K562 (cell line): ENCODE measurements around the gene SPECC1L. TPM values are rescaled to one million over a fixed set of nuclear protein-coding genes. Genes with fewer than 3 reads are reported as not detected.

Experiments
- ATAC-seq: fragments of 200-7000 bp; cut with Tn5 transposase; 3 replicates; pipeline ENCODE4 v1.9.1; 2020; ENCODE audit warnings: moderate library complexity
- BruUV-seq: library from RNA; stranded (reverse); fragments of 400-500 nt; replicated peaks from 2 replicates; lab custom pipeline; 2021; lab: Mats Ljungman, UMichigan
- CTCF ChIA-PET: fragments of 300-600 bp; formaldehyde crosslinking; extraction: SDS; loops from one replicate; lab custom pipeline; 2021; ENCODE audit warnings: low intra/inter-chr PET ratio; lab: Yijun Ruan, JAX
- POLR2A ChIA-PET: fragments of 300-600, 350-650 bp; sonication (Branson Sonifier 250); formaldehyde crosslinking; extraction: SDS; loops from one replicate; lab custom pipeline; 2021; ENCODE audit warnings: antibody characterized with exemption, inconsistent platforms; lab: Yijun Ruan, JAX
- DNase-seq, 4 experiments: peaks; one replicate each; pipeline versions ENCODE4 v3.0.0 to v3.0.0-alpha.2; 2011 to 2018; ENCODE audit warnings: low spot score in 3 of 4, mixed read lengths in 3 of 4; ENCODE audit errors: extremely low read depth in 1 of 4
- FAIRE-seq: peaks from 2 replicates; lab custom pipeline; 2011; peaks lifted over from hg19 to GRCh38; lab: Jason Lieb, UNC
- H2AFZ ChIP-seq: 2 replicates; pipeline ENCODE4 v1.6.0; 2011; ENCODE audit warnings: low read depth, low read length, control low read depth, inconsistent platforms
- H3K27ac ChIP-seq: fragments of 200-600 bp; 3 replicates; pipeline ENCODE4 v1.8.0; 2011; ENCODE audit warnings: low read depth, mild to moderate bottlenecking, control low read depth, inconsistent platforms, low read length, moderate library complexity, mixed read lengths; ENCODE audit errors: extremely low read depth
- H3K27me3 ChIP-seq, 2 experiments: fragments of 300-600 bp in 1 of 2; 2 replicates in 1 of 2; 3 replicates in 1 of 2; pipeline versions ENCODE4 v1.6.0 to v1.8.0; 2011; ENCODE audit warnings: inconsistent platforms in 2 of 2, low read length in 2 of 2, mild to moderate bottlenecking in 1 of 2, mixed read lengths in 1 of 2, moderate library complexity in 1 of 2; ENCODE audit not compliant: control insufficient read depth in 2 of 2, insufficient read depth in 2 of 2
- H3K36me3 ChIP-seq: fragments of 300-600 bp; 3 replicates; pipeline ENCODE4 v1.8.0; 2011; ENCODE audit warnings: mild to moderate bottlenecking, low read length, inconsistent platforms; ENCODE audit not compliant: control insufficient read depth, insufficient read depth
- H3K4me1 ChIP-seq, 2 experiments: fragments of 200-600 bp in 1 of 2; replicated peaks in 1 of 2; 2 replicates in 1 of 2; 3 replicates in 1 of 2; pipeline versions ENCODE4 v1.5.1 to v1.8.0; 2011; ENCODE audit warnings: inconsistent platforms in 2 of 2, low read length in 2 of 2, mild to moderate bottlenecking in 1 of 2, mixed read lengths in 1 of 2, moderate library complexity in 1 of 2; ENCODE audit not compliant: control insufficient read depth in 2 of 2, insufficient read depth in 2 of 2
- H3K4me2 ChIP-seq: 2 replicates; pipeline ENCODE4 v1.6.1; 2011; ENCODE audit warnings: low read length, control low read depth, inconsistent platforms, mixed read lengths; ENCODE audit not compliant: insufficient read depth
- H3K4me3 ChIP-seq: fragments of 200-600 bp; sonication (generic), shearing (Covaris generic); 2 replicates; pipeline ENCODE4 v1.5.1; 2016; ENCODE audit warnings: control low read depth, inconsistent platforms
- H3K79me2 ChIP-seq: fragments of 200-600 bp; 3 replicates; pipeline ENCODE4 v1.8.0; 2011; ENCODE audit warnings: low read length, inconsistent platforms; ENCODE audit not compliant: control insufficient read depth, insufficient read depth
- H3K9ac ChIP-seq, 2 experiments: 2 replicates each; pipeline versions ENCODE4 v1.6.0 to v1.6.1; 2011; ENCODE audit warnings: low read depth in 2 of 2, low read length in 2 of 2, control low read depth in 1 of 2, inconsistent platforms in 1 of 2, mild to moderate bottlenecking in 1 of 2, mixed read lengths in 1 of 2; ENCODE audit not compliant: insufficient read depth in 1 of 2
- H3K9me1 ChIP-seq: one replicate; pipeline ENCODE4 v1.6.0; 2011; ENCODE audit warnings: inconsistent platforms, mild to moderate bottlenecking, low read length, moderate library complexity; ENCODE audit not compliant: control insufficient read depth, insufficient read depth
- H3K9me3 ChIP-seq: replicated peaks from 2 replicates; pipeline ENCODE4 v1.5.1; 2011; ENCODE audit warnings: low read depth, low read length, inconsistent platforms; ENCODE audit not compliant: control insufficient read depth, insufficient read depth
- H4K20me1 ChIP-seq: replicated peaks from 2 replicates; pipeline ENCODE4 v1.6.1; 2011; ENCODE audit warnings: low read length, inconsistent platforms, mixed read lengths; ENCODE audit not compliant: control insufficient read depth, insufficient read depth
- CHD2 ChIP-seq: IDR thresholded peaks from 2 replicates; pipeline ENCODE4 v1.6.1; 2011; ENCODE audit warnings: low read depth, low read length
- HDAC6 ChIP-seq: IDR thresholded peaks from 2 replicates; pipeline ENCODE4 v1.6.1; 2012; ENCODE audit warnings: low read depth, mild to moderate bottlenecking, control low read depth, inconsistent platforms, low read length, moderate library complexity
- NFIX ChIP-seq: fragments of 250-450 bp; sonication (Bioruptor Pico); IDR thresholded peaks from 2 replicates; pipeline ENCODE4 v1.4.0; 2020; ENCODE audit warnings: low read depth, mild to moderate bottlenecking, moderate library complexity
- POLR2AphosphoS2 ChIP-seq: IDR thresholded peaks from 2 replicates; pipeline ENCODE4 v1.6.1; 2012; ENCODE audit warnings: low read length, improper control_type of control experiment
- SAP30 ChIP-seq: fragments of 200-600 bp; sonication (generic); IDR thresholded peaks from 2 replicates; pipeline ENCODE4 v1.6.1; 2012; ENCODE audit warnings: borderline replicate concordance, low read depth, mild to moderate bottlenecking, moderate library complexity, low read length, control low read depth, inconsistent platforms; ENCODE audit not compliant: insufficient read depth, poor library complexity, severe bottlenecking
- ZBTB12 ChIP-seq: fragments of 250-450 bp; sonication (Bioruptor Pico); IDR thresholded peaks from 2 replicates; pipeline ENCODE4 v1.4.0; 2020
- ZC3H8 ChIP-seq: fragments of 450-650 bp; IDR thresholded peaks from 2 replicates; pipeline ENCODE4 v1.6.1; 2017
- ZFP91 ChIP-seq: sonication (generic); formaldehyde crosslinking; IDR thresholded peaks from 2 replicates; pipeline ENCODE4 v1.8.0; 2022; ENCODE audit warnings: mild to moderate bottlenecking, missing genetic modification reagents
- WGBS: fragments of 100-300 bp; shearing (Covaris generic); methylation state at CpG from one replicate; pipeline ENCODE4 v1.1.6; 2016; ENCODE audit warnings: low coverage, mixed read lengths; ENCODE audit not compliant: insufficient coverage; ENCODE audit errors: missing lambda C conversion rate; 5-methylcytosine and 5-hydroxymethylcytosine counted together
- in situ Hi-C: fragments of 300-500 bp; cut with MboI; formaldehyde crosslinking; loops from 4 replicates; pipeline ENCODE4 v1.15.0; 2018; ENCODE audit warnings: inconsistent platforms, mixed read lengths
- intact Hi-C: fragments of 100-400 bp; cut with micrococcal nuclease; formaldehyde crosslinking; loops from 2 replicates; pipeline ENCODE4 v1.14.2; 2022
- polyA plus RNA-seq, 8 experiments: library from polyadenylated mRNA; depleted of rRNA in 4 of 8; stranded (reverse) in 5 of 8; unstranded in 3 of 8; fragments of >200 nt; fragmentation: Nextera tagmentation in 2 of 8; fragmentation: Illumina TruSeq in 1 of 8; extraction: Ambion mirVana in 2 of 8; extraction: Trizol in 1 of 8; gene quantifications; 2 replicates each; pipeline versions ENCODE4 v1.2.1 to v1.2.3, GENCODE V29; 2011 to 2014; ENCODE audit warnings: inconsistent platforms in 1 of 8, missing spikeins in 1 of 8
- total RNA-seq, 7 experiments: library from RNA; depleted of rRNA in 6 of 7; stranded (reverse); fragments of >200 nt in 6 of 7; fragmentation: Illumina TruSeq in 2 of 7; extraction: Trizol in 2 of 7; gene quantifications; 2 replicates each; pipeline versions ENCODE4 v1.2.1 to v1.2.3, GENCODE V29; 2011 to 2021; ENCODE audit warnings: low replicate concordance in 1 of 7
- TF ChIP-seq, protein P1 (sequence below): fragments of 450-650 bp; formaldehyde crosslinking; IDR thresholded peaks from 2 replicates; pipeline ENCODE4 v1.4.0; 2020; ENCODE audit warnings: mild to moderate bottlenecking

The SPECC1L gene
- total and polyA plus RNA-seq, 9 of the 15 experiments (the other 6 are each of a cell fraction or from before 2014, with no cell fraction given): 1.4 to 27.9 (median 14.5) TPM

DNA sequence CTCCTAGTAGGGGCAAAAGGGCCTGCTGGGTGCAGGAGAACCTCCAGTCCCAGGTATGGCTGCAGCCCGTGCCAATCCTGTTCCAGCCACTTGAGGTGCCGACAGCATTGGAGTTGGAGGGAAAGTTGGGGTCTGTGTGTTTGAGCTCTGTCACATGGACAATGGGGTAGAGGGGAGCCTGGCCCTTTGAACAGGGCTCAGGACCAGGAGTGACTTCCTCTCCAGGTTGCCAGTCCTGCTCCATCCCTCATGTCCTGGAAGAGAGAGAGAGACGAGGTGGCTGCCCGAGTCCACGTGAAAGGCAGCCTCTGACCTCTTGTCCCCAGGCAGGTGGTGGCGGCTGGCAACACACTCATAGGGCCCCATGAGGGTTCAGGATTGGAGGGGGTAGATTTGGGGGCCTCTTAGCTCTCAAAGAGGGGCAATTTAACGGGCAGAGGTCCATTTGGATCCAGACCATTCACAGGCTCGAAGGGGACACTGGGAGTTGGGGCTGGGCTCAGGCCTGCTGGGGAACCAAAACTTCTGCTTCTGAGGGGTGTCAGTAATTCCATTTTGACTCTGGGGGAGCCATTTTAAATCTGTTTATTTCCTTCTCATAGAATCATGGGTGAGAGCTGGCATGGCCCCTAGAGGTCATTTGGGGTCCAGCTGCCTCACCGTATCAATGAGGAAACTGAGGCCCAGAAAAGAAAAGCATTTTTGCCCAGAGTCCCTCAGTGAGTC, 160.8 kb downstream of the SPECC1L start:
- FAIRE-seq (no peak), DNase-seq (no peak), ATAC-seq (no peak)
- 18% methylated on average over 6 of the region's 9 CpGs for WGBS
- H3K79me2 ChIP-seq: no peaks in the 10 kb centered on the region
- H3K4me1 ChIP-seq: peaks cover 0 to 35% of the 10 kb centered on the region in 2 experiments; a peak in 3 of 5 replicates
- H3K4me2 ChIP-seq: no peak overlapping the region
- CTCF ChIA-PET: interaction anchor here (0.6 kb wide), 1 partner anchor 77 kb away, joined by 3 read pairs; no protein-coding TSS in a partner anchor
- in situ Hi-C loops: no loop called here
- no peaks in the 10 kb centered on the region for H3K36me3 ChIP-seq
- TF ChIP-seq CHD2: no peak
- TF ChIP-seq ZFP91: no peak
- TF ChIP-seq ZC3H8: no peak
- TF ChIP-seq, protein P1, sequence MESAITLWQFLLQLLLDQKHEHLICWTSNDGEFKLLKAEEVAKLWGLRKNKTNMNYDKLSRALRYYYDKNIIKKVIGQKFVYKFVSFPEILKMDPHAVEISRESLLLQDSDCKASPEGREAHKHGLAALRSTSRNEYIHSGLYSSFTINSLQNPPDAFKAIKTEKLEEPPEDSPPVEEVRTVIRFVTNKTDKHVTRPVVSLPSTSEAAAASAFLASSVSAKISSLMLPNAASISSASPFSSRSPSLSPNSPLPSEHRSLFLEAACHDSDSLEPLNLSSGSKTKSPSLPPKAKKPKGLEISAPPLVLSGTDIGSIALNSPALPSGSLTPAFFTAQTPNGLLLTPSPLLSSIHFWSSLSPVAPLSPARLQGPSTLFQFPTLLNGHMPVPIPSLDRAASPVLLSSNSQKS (CRISPR knock-in tag): no peak
- no peak for TF ChIP-seq SAP30
- TF ChIP-seq HDAC6: no peak
- TF ChIP-seq NFIX: no peak
- no peak for TF ChIP-seq ZBTB12 (CRISPR knock-in tag)
- no peak for TF ChIP-seq POLR2AphosphoS2
- no peaks in the 10 kb centered on the region; the same call in 1 of the 2 replicates for H4K20me1 ChIP-seq
- no TSS peak for BruUV-seq
- H3K9ac ChIP-seq: no peak overlapping the region
- H3K27me3 ChIP-seq: peaks cover 1 to 15% of the 10 kb centered on the region in 2 experiments; a peak in 3 of 5 replicates
- H3K9me1 ChIP-seq: no peaks in the 10 kb centered on the region
- no peak overlapping the region for H3K4me3 ChIP-seq
- no peaks in the 10 kb centered on the region for H3K9me3 ChIP-seq
- intact Hi-C loops: no loop called here
- POLR2A ChIA-PET: no interaction called here
- no peak overlapping the region for H3K27ac ChIP-seq
- H2AFZ ChIP-seq: no peak overlapping the region
